Hematopoietic multipotent progenitor cell (in vitro differentiated cells): ENCODE results near the gene TSPAN4. TPM values are rescaled to one million over a fixed set of nuclear protein-coding genes. Genes with fewer than 3 reads are reported as not detected.
A peak's percentile ranks its signal among the peaks of the same experiment; 100 is the strongest.

Source experiments
- DNase-seq, 3 donors: peaks; one replicate each; pipeline ENCODE4 v3.0.0-alpha.2; 2011 to 2015; ENCODE audit warnings: low read depth in 2 of 3, low spot score in 2 of 3
- small RNA-seq: library from RNA; depleted of rRNA; stranded (forward); fragments of <200 nt; gene quantifications from one replicate; pipeline ENCODE3, GENCODE V24; 2012
- total RNA-seq: library from RNA; depleted of rRNA; stranded (reverse); fragments of >200 nt; gene quantifications from one replicate; pipeline ENCODE4 v1.2.3, GENCODE V29; 2012

The TSPAN4 gene
- total RNA-seq, 1 donor = 48.2 TPM

DNA sequence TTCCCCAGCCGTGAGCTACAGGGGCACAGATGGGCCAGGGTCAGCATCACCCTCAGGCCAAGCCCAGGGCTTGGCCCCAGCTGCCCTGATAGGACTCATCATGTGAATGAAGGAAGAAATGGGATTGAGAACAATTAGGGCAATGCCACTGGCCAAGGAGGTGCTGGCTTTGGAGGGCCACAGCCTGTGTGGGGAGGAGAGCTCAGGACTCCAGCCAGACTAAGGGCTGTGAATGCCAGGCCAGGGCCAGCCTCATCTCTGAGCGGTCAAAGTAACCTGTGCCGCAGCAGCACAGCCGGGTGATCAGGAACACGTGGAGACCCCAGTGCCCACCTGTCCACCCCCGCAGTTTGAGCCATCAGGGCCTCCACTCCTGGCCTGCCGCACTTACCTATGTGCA is 57.9 kb downstream of the TSPAN4 start:
- no peak for DNase-seq

- no peak for DNase-seq
Measured at GRCh38 chr11:901452-902061, 58.9 kb downstream of the TSPAN4 start.

GRCh38 chr11:904380-904779 is 61.7 kb downstream of the TSPAN4 start:
- no peak for DNase-seq

GRCh38 chr11:905952-906351 is 63.3 kb downstream of the TSPAN4 start:
- DNase-seq = no peak

DNA sequence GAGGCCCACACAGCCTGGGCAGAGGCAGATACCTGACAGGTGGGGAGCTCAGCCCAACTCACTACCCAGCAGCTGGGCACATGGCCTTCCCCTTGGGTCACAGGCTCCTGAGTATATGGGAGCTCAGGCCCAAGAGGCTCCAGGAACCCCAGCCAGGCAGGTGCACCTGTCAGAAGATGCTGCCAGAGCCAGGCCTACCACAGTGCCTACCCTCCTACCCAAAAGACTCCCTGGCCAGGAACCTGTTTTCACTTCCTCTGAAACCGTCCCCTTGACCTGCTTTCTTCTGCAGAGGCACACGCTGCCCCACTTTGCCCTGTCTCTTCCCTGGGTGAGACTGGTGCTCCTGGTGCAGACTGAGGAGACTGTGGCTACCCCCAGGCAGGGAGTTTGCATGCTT is 65.0 kb downstream of the TSPAN4 start:
- DNase-seq = no peak

- no peak for DNase-seq
Measured at GRCh38 chr11:908273-908672, 65.6 kb downstream of the TSPAN4 start.

- no peak for DNase-seq
Measured at GRCh38 chr11:909406-909805, 66.8 kb downstream of the TSPAN4 start.

DNA sequence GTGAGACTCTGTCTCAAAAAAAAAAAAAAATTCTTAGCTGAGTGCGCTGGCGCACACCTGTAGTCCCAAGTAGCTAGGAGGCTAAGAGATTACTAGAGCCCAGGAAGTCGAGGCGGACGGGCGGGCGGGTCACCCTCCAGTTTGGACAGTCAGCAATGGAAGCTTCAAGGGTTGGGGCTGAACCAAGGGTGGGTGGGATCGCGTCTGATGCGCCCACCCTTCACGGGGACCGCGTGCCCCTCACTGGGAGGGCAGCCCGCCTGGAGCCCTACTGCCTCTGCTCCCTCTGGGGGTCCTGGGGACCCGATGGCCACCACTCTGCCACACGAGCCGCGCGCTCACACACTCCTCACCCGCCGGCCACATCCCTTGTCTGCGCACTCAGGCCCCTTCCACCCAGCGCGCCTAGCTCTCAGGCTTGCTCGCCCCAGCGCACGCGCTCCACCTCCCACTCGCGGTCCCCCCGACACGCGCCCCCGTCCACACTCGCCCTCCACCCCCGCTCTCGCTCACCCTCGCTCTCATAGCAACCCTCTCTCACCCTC is 67.5 kb downstream of the TSPAN4 start:
- DNase-seq = no peak

GRCh38 chr11:910589-911030 is 68.0 kb downstream of the TSPAN4 start, which contains the start of gene CHID1:
TSS of gene CHID1 (minus strand) at chr11:910810. CDS start at chr11:904816, 5,994 bp downstream.
- DNase-seq = peak; percentile 58 to 85 (median 81)

- DNase-seq = peak in 2 of 3 donors; percentile 54 to 60
Measured at GRCh38 chr11:911031-911889, 68.6 kb downstream of the TSPAN4 start.

GRCh38 chr11:911890-912219 is 69.2 kb downstream of the TSPAN4 start:
- no peak for DNase-seq

DNA sequence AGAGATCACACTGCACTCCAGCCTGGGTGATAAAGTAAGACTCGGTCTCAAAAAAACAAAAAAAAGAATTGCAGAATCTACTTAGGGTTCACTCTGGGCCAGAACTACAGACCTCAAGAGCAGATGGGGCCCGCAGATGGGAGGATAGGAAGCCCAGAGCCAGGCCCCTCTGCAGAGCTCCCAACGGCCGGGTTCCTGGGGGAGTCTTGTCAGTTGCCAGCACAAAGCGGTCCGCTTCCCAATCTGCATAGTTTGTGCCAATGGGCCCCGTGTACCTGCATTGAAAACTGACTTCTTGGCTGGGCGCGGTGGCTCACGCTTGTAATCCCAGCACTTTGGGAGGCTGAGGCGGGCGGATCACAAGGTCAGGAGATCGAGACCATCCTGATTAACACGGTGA is 69.6 kb downstream of the TSPAN4 start:
- DNase-seq = no peak

DNA sequence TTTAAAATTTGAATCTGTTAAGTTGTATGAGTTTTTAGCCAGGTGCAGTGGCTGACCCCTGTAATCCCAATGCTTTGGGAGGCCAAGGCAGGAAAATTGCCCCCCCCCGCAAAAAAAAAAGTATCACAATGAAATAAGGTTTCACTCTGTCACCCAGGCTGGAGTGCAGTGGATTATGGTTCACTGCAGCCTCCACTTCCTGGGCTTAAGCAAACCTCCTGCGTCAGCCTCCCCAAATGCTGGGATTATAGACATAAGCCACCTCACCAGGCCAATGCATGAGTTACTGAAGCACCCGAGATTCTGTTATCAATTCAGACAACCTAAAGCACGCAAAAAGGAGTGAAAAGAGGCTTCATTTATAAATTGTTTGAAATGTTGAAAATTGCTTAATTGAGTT is 70.4 kb downstream of the TSPAN4 start:
- DNase-seq = no peak

GRCh38 chr11:914204-914603 is 71.6 kb downstream of the TSPAN4 start:
- DNase-seq = no peak

GRCh38 chr11:914747-915501 is 72.3 kb downstream of the TSPAN4 start:
- DNase-seq = no peak

Small RNAs within 50 kb of the gene (small RNA-seq; reads per million reads assigned to genes)
- gene SNORA52 = not detected

Other genes with a start within 250 kb of the TSPAN4 start
- 62.5 TPM for gene IRF7, start 226.9 kb upstream of the TSPAN4 start, total RNA-seq
- gene CDHR5, start 217.9 kb upstream of the TSPAN4 start, total RNA-seq = not detected
- gene SCT, start 215.7 kb upstream of the TSPAN4 start, total RNA-seq = not detected
- 0.27 TPM for gene DRD4, start 205.6 kb upstream of the TSPAN4 start, total RNA-seq
- 80.8 TPM for gene DEAF1, start 147.6 kb upstream of the TSPAN4 start, total RNA-seq
- 25.6 TPM for gene TMEM80, start 147.0 kb upstream of the TSPAN4 start, total RNA-seq
- 5.7 TPM for gene EPS8L2, start 136.6 kb upstream of the TSPAN4 start, total RNA-seq
- 401 TPM for gene TALDO1, start 95.4 kb upstream of the TSPAN4 start, total RNA-seq
- gene GATD1, start 65.4 kb upstream of the TSPAN4 start, total RNA-seq = 41.7 TPM
- not detected for gene CEND1, start 52.8 kb upstream of the TSPAN4 start, total RNA-seq
- gene SLC25A22, start 44.6 kb upstream of the TSPAN4 start, total RNA-seq = 12.1 TPM
- gene PIDD1, start 37.6 kb upstream of the TSPAN4 start, total RNA-seq = 11.3 TPM
- 2,675 TPM for gene RPLP2, start 32.9 kb upstream of the TSPAN4 start, total RNA-seq
- gene PNPLA2, start 23.9 kb upstream of the TSPAN4 start, total RNA-seq = 107 TPM
- gene CRACR2B, start 14.9 kb upstream of the TSPAN4 start, total RNA-seq = 3.8 TPM
- 145 TPM for gene CD151, start 9.9 kb upstream of the TSPAN4 start, total RNA-seq
- gene POLR2L, start 323 bp upstream of the TSPAN4 start, total RNA-seq = 41.5 TPM
- 36.1 TPM for gene CHID1, start 68.0 kb downstream of the TSPAN4 start, total RNA-seq
- 68.7 TPM for gene AP2A2, start 83.0 kb downstream of the TSPAN4 start, total RNA-seq
- under 0.01 TPM for gene MUC6, start 193.9 kb downstream of the TSPAN4 start, total RNA-seq
- gene MUC2, start 232.0 kb downstream of the TSPAN4 start, total RNA-seq = not detected